GM23248 (cell line): Measurements from ENCODE around the gene PCDHB10.
"Not testable (repeated sequence)": the region's sequence is repeated elsewhere in the genome, so short reads cannot be mapped to it uniquely, and the experiment has no call there.

Source experiments
- EZH2 ChIP-seq: fragments of 200-600 bp; sonication (generic); IDR thresholded peaks from 2 replicates; pipeline ENCODE4 v1.6.1; 2018; ENCODE audit warnings: antibody characterized with exemption, mild to moderate bottlenecking; ENCODE audit not compliant: insufficient read depth, poor library complexity, severe bottlenecking
- EZH2phosphoT487 ChIP-seq: fragments of 200-600 bp; sonication (generic); IDR thresholded peaks from 2 replicates; pipeline ENCODE4 v1.6.1; 2018; ENCODE audit warnings: antibody characterized with exemption, moderate library complexity, mild to moderate bottlenecking, low read depth; ENCODE audit not compliant: insufficient read depth

DNA sequence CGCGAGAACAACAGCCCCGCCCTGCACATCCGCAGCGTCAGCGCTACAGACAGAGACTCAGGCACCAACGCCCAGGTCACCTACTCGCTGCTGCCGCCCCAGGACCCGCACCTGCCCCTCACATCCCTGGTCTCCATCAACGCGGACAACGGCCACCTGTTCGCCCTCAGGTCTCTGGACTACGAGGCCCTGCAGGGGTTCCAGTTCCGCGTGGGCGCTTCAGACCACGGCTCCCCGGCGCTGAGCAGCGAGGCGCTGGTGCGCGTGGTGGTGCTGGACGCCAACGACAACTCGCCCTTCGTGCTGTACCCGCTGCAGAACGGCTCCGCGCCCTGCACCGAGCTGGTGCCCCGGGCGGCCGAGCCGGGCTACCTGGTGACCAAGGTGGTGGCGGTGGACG lies 23.4 kb downstream of the PCDHB10 start:
- TF ChIP-seq EZH2, EZH2phosphoT487: not testable (repeated sequence)
